ENCODE data around the gene ATP6AP1. TPM values are rescaled to one million over a fixed set of nuclear protein-coding genes. Genes with fewer than 3 reads are reported as not detected.

ATP6AP1 gene
- total and polyA plus RNA-seq, 9 of the 15 experiments (the other 6 are each of a cell fraction or from before 2014, with no cell fraction given), result 8.3 to 90.5 (median 52.9) TPM

- TF ChIP-seq ZNF3 (CRISPR knock-in tag; IDR thresholded peaks at IDR 0.05) (no peak), JUND (IDR thresholded peaks at IDR 0.05; ENCODE audit: borderline replicate concordance, low read depth, low read length) (peak; percentile 52), JUND (tag; IDR thresholded peaks at IDR 0.05; ENCODE audit: borderline replicate concordance, low read depth, low read length) (no peak; the same call in 2 of the 3 replicates), SP2 (IDR thresholded peaks at IDR 0.05; ENCODE audit: extremely low read depth, low read depth, low read length, poor library complexity, severe bottlenecking) (peak; percentile 98), ZHX1 (conservative IDR thresholded peaks at IDR 0.05; ENCODE audit: low read length) (0 out of 2 replicates have a peak, but pooled peaks have one; percentile 71), ZFX (CRISPR knock-in tag; IDR thresholded peaks at IDR 0.05) (peak; percentile 92), CXXC5 (CRISPR knock-in tag; IDR thresholded peaks at IDR 0.05) (peak; percentile 38), CHCHD3 (CRISPR knock-in tag; IDR thresholded peaks at IDR 0.05) (peak; percentile 86; the same call in 1 of the 2 replicates), FOSL1 (tag; conservative IDR thresholded peaks at IDR 0.05) (peak; percentile 55), ETV6 (IDR thresholded peaks at IDR 0.05; ENCODE audit: borderline replicate concordance in 1 of 2, low read depth in 2 of 2, low read length in 1 of 2) (no peak), ETV6 (CRISPR knock-in tag; IDR thresholded peaks at IDR 0.05; ENCODE audit: borderline replicate concordance) (0 out of 2 replicates have a peak, but pooled peaks have one; percentile 41), CHD2 (IDR thresholded peaks at IDR 0.05; ENCODE audit: low read depth, low read length) (peak; percentile 42; the same call in 1 of the 2 replicates), SMARCE1 (IDR thresholded peaks at IDR 0.05) (no peak), U2AF2 (optimal IDR thresholded peaks at IDR 0.05; ENCODE audit: low read depth, low read length) (no peak), BRD4 (IDR thresholded peaks at IDR 0.05) (peak; percentile 34; the same call in 1 of the 2 replicates), EHMT2 (IDR thresholded peaks at IDR 0.05) (no peak), CTBP1 (IDR thresholded peaks at IDR 0.05; ENCODE audit: borderline replicate concordance) (peak; percentile 69), ZFP30 (CRISPR knock-in tag; IDR thresholded peaks at IDR 0.05; ENCODE audit: borderline replicate concordance) (no peak), GTF2A2 (tag; IDR thresholded peaks at IDR 0.05) (peak; percentile 97), ZNF740 (CRISPR knock-in tag; IDR thresholded peaks at IDR 0.05) (0 out of 2 replicates have a peak, but pooled peaks have one; percentile 25), ZNF740 (tag; IDR thresholded peaks at IDR 0.05) (no peak), PKNOX1 (IDR thresholded peaks at IDR 0.05) (peak; percentile 75), NEUROD1 (IDR thresholded peaks at IDR 0.05; ENCODE audit: borderline replicate concordance, low read depth, low read length, partially characterized antibody) (peak; percentile 52)
These were observed 30.4 kb upstream of the ATP6AP1 start, which contains the start of gene RPL10 (continued) for GRCh38 chrX:154397888-154398667.

All from K562 (cell line).